GM19455 (cell line): ENCODE data around the gene GTPBP3.
A peak's percentile ranks its signal among the peaks of the same experiment; 100 is the strongest.

Source experiments
- ATAC-seq: cut with Tn5 transposase; IDR thresholded peaks from one replicate; pipeline ENCODE4 v1.9.1; 2021; ENCODE audit not compliant: unreplicated experiment

GTPBP3 gene

DNA sequence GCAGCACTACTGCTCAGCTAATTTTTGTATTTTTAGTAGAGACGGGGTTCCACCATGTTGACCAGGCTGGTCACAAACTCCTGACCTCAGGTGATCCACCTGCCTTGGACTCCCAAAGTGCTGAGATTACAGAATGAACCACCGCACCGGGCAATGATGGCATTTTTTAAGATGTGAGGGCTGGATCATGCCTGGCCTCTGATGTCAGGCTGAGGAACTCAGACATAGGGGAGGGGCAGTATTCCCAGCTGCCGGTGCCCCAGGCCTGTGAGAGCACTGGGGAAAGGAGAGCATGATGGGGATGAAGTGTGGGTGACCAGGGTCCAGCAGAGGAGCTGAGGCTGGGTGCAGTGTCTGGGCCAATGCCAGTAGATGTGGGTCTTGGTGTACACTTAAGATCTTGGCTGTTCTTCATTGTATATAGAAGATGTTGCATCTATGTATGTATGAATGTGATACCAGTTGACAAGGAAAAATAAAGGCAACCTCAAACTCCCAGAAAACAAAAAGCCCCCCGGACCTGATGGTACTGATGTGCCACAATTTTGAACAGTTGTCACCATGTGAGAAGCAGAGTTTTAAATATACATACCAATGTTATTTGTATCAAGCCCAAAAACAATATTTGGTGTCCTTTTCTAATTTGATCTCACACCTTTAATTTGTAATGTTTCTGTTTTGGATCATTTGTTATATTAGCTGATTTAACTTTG lies 43.2 kb downstream of the GTPBP3 start:
- no peak for ATAC-seq

DNA sequence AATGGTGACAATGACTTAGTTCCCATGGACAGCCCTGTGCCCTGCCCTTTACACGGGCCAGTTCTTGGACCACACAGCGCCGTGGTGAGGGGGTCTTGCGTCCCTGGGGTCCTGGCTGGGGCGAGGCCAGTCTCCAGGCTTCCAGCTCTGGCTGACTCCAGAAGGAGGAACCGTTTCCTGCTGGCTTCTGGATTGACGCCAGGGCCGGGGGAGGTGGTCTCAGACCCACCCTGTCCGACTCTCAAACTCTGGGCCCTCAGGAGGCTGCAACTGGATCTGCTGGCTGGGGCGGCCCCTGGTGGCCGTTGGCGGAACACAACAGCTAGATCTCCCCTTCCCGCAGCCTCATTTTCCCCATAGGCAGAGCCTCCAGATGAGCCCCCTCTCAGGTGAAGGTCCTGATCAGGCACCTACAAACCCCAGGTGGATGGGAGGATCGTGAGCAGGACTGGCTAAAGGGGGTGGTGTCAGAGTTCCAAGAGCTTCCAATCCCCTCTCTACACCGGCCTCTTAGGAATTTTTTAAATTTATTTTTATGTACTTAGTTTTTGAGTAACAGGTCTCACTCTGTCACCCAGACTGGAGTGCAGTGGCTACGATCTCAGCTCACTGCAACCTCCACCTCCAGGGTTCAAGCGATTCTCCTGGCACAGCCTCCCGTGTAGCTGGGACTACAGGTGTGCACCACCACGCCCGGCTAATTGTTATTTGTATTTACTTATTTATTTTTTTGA lies 48.7 kb downstream of the GTPBP3 start:
- no peak for ATAC-seq

DNA sequence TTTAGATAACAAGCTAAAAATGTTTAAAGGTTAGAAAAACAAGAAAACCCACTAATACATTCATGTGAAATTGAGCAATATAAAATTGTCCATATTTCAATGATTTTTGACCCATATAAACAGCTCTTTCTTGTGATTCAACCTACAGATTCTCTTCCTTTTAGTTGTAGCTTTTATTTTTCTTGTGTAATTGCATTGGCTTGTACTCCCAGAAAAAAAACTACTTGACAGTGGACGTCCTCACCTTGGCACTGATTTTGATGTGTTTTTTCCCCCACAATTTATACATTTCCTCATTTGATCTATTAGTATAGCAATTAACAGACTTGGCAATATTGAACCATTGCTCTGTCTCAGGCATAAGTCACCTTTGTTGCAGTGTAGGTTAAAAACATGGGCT lies 51.9 kb downstream of the GTPBP3 start:
- ATAC-seq: no peak

DNA sequence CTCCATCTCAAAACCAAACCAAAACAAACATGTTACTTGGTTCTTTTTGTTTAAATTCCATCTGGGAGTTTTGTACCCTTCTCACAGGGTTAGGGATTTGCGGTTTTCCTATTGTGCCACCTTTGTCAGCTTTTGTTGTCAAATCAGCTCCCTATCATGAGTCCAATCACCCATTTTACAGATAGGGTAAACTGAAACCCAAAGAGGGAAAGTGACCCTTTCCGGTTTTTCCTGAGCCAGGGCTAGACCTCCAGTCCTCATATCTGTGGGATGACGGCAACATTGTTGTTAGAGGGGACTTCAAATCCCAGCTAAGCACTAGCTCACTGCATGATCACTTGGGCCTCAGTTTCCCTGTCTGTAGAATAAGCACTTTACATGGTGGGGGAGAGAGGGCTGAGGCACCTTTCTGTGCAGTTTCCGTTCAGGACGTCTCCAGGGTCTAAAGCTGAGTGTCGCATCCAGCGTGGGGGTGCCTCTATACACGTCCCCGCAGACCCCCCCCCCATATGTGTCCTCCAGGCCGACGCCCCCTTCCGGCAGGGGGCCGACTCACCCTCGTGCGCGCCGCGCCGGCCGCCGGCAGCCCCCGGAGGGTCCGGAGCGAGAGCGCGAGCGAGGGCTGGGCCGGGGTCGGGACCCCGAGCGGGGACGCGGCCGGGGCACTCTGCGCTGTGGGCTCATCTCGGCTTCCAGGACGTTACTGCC lies 52.8 kb downstream of the GTPBP3 start:
- no peak for ATAC-seq

DNA sequence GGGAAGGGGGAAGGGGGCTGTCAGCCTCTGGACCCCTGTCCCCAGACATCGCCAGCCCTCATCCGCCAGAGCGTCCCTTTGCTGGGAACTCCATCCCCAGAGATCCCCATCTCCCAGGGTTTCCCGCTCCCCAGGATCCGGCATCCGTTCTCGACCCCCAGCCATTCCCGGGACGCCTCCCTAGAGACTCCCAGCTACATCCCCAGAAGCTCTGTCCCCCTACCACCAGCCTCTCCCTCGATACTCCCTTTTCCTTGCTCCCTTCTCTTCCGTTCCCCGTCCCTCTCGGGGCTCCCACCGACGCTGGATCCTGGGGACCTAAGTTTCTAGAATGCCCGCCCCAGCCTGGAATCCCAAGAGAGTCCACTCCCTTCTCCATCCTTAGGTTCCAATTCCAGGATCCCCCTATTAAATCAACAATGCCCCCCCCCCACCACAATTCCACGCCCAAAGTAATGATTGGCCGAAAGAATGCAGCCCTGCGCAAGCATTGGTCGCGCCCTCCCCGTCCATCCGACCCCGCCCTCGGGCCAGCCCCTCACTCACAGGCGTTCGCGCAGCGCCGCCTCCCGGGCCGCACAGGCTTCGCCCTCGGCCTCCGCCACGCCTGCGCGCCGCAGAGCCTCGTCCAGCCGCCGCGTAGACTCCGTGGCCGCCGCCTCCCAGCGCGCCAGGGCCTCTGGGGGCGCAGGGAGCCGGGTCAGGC lies 53.5 kb downstream of the GTPBP3 start:
- ATAC-seq: peak; percentile 70

DNA sequence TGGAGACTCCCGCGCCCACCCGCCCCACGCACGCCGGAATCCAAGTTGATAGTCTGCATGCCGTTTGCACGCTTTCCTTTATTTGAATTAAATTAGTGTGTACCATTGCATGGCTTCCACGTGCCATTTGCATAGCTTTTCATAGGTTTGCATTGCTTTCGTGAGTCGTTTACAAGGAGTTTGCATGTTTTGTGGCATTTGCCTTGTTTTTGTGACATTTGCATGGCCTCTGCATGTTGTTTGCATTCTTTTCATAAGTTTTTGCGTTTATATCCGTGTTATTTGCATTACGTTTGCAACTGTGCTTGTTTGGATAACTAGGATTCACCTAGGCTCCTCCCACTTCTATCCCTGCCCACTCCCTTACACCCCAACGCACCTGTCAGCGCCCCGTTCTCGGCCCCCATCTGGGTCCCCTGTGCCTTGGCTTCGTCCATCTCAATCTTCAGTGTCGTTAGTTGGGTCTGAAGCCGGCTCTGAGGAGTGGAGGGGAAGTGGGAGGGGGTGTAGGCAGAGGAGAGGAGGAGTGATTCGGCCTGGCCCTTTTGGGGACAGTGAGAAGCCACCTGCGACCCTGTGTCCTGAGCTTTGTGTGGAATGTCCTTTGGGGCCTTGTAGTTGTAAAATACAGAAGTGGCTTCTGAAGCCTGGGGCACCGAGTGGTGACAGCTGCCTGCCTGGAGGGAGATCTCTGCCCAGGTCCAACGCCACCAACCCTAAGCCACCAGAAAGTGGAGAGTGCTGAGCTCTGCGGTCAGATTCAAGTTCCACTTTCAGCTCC lies 54.2 kb downstream of the GTPBP3 start:
- ATAC-seq: peak; percentile 9
